Lower leg skin (tissue), 3 donors: ENCODE measurements around the gene CCDC187.

ENCODE experiments used
- CTCF ChIP-seq, 3 donors: fragments of 450-650 bp; IDR thresholded peaks; one replicate each; pipeline ENCODE4 v1.5.1; 2016; ENCODE audit warnings: antibody characterized with exemption in 3 of 3, mild to moderate bottlenecking in 3 of 3, moderate library complexity in 2 of 3
- POLR2A ChIP-seq, 2 donors: fragments of 450-650 bp; IDR thresholded peaks; one replicate each; pipeline ENCODE4 v1.6.1; 2016 to 2017; ENCODE audit warnings: antibody characterized with exemption in 2 of 2, mild to moderate bottlenecking in 1 of 2, moderate library complexity in 1 of 2

- TF ChIP-seq CTCF (IDR thresholded peaks at IDR 0.05): no peak
- TF ChIP-seq POLR2A (IDR thresholded peaks at IDR 0.05): no peak
Measured at GRCh38 chr9:136295542-136296433, 8.1 kb downstream of the CCDC187 start.
